Sciatic nerve (tissue), 2 donors: ENCODE data around the gene FAM20B. TPM values are rescaled to one million over a fixed set of nuclear protein-coding genes. Genes with fewer than 3 reads are reported as not detected.
A peak's percentile ranks its signal among the peaks of the same experiment; 100 is the strongest.

Experiments
- ATAC-seq: fragments of 200-7000 bp; cut with Tn5 transposase; one replicate; pipeline ENCODE4 v1.9.1; 2020; ENCODE audit warnings: mild to moderate bottlenecking, moderate library complexity
- DNase-seq: peaks from one replicate; pipeline ENCODE4 v3.0.0-alpha.2; 2020; ENCODE audit warnings: low spot score
- intact Hi-C: fragments of 100-400 bp; cut with DNase I; formaldehyde crosslinking; loops from one replicate; pipeline ENCODE4 v1.14.2; 2022
- total RNA-seq: library from RNA; stranded (reverse); fragmentation: NEBNext Ultra II Directional; extraction: Animal tissue kit (Norgen Biotek cat#: 25700); gene quantifications from one replicate; pipeline ENCODE4 v1.2.1, GENCODE V29; 2021
- donor health status: DM: no; HTN: no; CAD: no.
- donor health status: DM: no; HTN: no; CAD: no.

The FAM20B gene
- total RNA-seq, 1 donor from 2014 or later = 81.2 TPM

GRCh38 chr1:179115181-179115580 lies 89.5 kb downstream of the FAM20B start:
- ATAC-seq (no peak), DNase-seq (no peak)
- intact Hi-C loops = no loop called here

DNA sequence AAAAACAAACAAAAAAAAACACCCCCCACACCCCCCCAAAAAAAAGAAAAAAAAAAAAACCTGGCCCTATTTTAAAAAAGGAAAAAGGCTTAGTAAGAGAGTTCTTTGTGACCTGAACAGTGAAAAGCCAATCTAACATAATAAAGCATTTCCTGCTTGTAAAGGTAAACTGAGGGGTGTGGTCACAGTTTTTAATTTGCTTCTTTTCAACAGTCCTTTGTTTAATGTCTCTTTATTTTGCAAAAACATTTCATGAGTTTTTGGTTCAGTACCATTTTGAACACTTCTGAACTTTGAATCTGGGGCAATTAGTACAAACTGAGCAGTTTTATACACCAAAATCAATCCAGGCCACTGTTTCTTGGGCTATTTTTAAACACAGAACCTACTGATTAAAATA lies 93.8 kb downstream of the FAM20B start:
- ATAC-seq (no peak), DNase-seq (no peak)
- intact Hi-C loops = no loop called here

GRCh38 chr1:179120736-179121135 lies 95.0 kb downstream of the FAM20B start:
- ATAC-seq = no peak
- intact Hi-C loops = loop anchor here (10.0 kb wide), 1 partner anchor 74 kb away; no protein-coding TSS in a partner anchor
- no peak for DNase-seq

DNA sequence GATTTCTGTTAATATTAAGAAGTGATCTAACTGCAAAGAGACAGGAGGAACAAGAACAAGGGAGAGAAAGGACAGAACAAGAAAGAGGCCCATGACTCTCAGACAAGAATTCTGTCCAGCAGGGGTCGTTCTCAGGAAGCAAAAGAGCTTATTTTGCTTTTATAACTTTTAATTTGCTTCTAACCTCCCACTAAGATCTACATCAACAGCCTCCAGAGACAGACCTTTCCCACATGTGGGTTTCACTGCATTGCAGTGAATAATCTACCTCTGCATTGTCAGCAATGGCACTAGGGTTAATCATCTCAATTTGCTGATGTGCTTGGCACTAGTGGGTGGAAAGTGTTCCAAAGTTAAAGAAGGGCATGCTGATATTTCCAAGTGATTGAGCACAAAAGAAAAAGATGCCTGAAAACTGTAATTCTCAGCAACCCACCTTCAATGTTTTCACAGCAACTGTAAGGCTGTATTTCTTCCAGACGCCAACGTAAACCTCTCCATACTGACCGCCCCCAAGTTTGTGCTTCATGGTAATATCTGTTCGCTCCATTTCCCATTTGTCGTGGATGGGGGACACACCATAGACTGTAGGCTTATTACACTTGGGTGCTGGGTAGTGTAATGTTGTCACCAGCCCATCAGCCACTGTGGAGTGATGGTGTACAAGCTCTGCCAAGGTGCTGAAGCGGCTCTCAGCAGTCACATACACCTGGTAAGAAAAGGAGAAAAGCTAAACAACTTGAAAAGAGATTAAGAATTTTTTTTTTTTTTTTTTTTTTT lies 95.7 kb downstream of the FAM20B start:
- peak; percentile 80 for ATAC-seq
- no peak for DNase-seq
- intact Hi-C loops = loop anchor here (10.0 kb wide), 1 partner anchor 73 kb away; no protein-coding TSS in a partner anchor

DNA sequence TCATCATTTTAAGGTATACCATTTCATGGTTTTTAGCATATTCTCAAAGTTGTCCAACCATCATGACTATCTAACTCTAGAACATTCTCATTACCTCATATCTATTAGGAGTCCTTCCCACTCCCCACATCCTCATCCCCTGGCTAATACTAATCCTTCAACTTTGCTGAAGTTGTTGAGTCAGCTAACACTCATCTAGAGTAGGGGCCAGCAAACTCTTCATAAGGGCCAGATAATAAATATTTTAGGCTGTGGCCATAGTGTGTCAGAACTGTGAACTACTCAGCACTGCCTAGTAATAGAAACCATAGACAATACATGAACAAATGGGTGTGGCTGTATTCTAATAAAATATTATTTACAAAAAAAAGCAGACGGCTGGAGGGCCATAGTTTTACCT lies 99.2 kb downstream of the FAM20B start:
- intact Hi-C loops = loop anchor here (10.0 kb wide), 1 partner anchor 70 kb away; no protein-coding TSS in a partner anchor
- DNase-seq (no peak), ATAC-seq (no peak)

Other genes starting within 250 kb of the FAM20B start
- 4.1 TPM for gene ANGPTL1, start 154.8 kb upstream of the FAM20B start, total RNA-seq
- 18.4 TPM for gene TOR3A, start 56.2 kb downstream of the FAM20B start, total RNA-seq
- gene ABL2, start 203.8 kb downstream of the FAM20B start, total RNA-seq = 59.4 TPM